ENCODE data around the gene C11orf65.

Gene C11orf65

DNA sequence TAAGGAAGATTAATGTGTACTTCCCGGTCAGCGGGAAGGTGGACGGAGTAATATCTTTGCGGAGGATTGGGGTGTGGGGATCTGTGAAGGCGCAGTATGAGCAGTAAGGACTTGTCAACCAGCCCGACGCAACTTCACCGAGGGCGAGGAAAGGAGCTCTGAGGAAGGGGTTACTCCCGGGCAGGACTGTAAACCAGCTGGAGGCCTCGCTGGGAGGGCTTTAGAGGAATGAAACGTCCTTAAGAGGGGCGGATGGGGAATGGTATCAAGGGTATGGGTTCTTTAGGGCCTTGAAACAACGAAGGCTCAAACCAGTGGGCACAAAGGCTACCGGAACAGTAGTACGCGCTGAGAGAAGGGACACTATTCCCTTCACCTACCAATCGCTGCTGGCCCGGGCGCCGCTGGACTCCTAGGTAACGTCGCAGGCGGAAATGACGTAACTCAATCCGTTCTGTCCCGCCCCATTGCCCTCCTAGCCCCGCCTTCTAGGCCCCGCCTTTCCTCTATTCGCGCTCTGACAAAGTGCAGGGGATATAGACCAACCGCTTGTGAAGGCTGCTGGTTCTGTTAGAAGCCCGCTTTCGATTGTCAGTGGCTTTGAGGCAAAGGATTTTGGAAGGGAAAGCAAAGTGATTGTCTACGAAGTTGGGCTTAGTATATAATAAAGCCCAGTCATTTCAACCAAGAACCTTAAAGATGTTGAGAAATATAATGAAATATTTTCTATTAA, at the start of gene C11orf65:
Gene C11orf65 (minus strand): TSS at position 439 of the 733 bp plus-strand sequence. CDS start 5,970 bp downstream, outside the sequence.
- DNase-seq (ENCODE audit: low read depth): peak; percentile 90

GRCh38 chr11:108516125-108516524, 48.8 kb upstream of the C11orf65 start:
- DNase-seq (ENCODE audit: low read depth): no peak

GRCh38 chr11:108512708-108513107, 45.4 kb upstream of the C11orf65 start:
- DNase-seq (ENCODE audit: low read depth): no peak

- DNase-seq (ENCODE audit: low read depth): no peak
These were observed 44.6 kb upstream of the C11orf65 start for GRCh38 chr11:108511851-108512474.

GRCh38 chr11:108508653-108509593, 41.6 kb upstream of the C11orf65 start:
- no peak for DNase-seq (ENCODE audit: low read depth)

- DNase-seq (ENCODE audit: low read depth): no peak
These were observed 34.1 kb upstream of the C11orf65 start for GRCh38 chr11:108501396-108501795.

GRCh38 chr11:108500721-108501120, 33.4 kb upstream of the C11orf65 start:
- DNase-seq (ENCODE audit: low read depth): no peak

DNA sequence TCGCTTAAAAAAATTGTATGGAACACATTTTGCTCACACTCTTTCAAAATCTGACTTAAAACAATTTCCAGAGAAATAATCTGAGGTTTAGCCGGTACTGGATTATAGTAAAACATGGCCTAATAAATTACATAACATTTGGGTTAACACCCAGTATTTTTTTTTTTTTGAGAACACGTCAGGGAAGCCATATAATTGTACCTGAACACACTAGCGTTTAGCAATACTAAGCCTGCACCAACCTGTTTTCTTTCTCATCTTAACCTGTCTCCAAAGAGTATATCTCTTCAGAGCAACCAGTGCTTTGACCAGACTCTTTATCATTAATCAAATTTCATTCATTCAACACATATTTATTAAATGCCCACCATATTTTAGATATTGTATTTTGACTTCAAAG, 32.8 kb upstream of the C11orf65 start:
- DNase-seq (ENCODE audit: low read depth): no peak

DNA sequence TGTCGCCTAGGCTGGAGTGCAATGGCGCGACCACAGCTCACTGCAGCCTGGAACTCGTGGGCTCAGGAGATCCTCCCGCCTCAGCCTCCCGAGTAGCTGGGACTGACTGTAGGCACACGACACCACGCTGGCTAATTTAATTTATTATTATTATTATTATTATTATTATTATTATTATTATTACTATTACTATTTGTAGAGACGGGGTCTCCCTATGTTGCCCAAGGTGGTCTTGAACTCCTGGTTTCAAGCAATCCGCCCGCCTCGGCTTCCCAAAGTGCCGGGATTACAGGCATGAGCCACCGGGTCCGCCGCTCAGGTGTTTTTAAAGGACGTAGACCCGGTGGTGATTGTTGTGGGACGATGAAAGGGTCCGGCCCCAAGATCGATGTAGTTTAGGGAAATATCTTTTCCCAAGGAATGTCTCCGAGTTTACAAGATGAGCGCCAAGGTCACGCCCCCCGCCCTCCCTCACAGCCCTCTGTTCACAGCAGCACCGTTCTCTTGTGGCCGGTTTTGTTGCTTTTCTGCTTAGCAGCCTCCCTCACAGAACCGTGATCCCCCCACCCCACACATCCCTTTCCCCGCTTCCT, 31.6 kb upstream of the C11orf65 start:
- DNase-seq (ENCODE audit: low read depth): no peak

GRCh38 chr11:108498046-108498815, 30.9 kb upstream of the C11orf65 start, which contains the start of gene POGLUT3:
Gene POGLUT3, minus strand, starts transcription at chr11:108498384. Its CDS starts 18 bp downstream, at chr11:108498366.
- peak; percentile 18 for DNase-seq (ENCODE audit: low read depth)

DNA sequence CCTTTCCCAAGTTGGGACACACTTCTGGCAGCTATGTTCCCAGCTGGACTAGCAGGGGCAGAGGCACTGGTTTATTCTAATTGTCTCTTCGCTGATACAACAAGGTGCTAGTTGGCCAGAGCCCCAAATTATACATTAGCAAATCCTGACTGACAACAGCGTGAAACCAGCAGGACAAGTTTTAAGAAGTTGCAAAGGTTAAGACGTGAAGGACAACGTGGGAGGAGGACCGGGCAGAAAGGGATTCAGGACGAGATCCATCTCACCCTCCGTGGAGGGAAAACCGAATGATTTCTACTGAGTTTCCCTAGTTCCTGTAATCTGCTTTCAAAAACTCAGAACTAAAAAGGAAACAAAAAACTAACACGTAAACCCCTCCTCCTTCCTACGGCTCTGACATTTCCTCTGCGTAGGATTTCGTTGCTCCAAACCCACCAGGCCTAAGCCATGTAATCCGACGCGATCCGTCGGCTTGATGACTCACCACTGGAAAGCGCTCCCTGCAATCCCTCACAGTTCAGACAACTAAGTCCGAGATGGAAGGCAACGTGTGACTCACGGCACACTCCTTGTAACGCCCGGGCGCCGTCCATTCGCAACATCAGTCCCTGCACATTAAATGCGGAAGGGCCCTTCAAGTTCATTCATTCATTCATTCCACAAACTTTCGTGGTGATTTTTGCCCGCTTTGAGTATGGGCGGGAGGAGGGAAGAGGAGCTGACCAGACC, 30.2 kb upstream of the C11orf65 start:
- DNase-seq (ENCODE audit: low read depth): peak; percentile 51

DNA sequence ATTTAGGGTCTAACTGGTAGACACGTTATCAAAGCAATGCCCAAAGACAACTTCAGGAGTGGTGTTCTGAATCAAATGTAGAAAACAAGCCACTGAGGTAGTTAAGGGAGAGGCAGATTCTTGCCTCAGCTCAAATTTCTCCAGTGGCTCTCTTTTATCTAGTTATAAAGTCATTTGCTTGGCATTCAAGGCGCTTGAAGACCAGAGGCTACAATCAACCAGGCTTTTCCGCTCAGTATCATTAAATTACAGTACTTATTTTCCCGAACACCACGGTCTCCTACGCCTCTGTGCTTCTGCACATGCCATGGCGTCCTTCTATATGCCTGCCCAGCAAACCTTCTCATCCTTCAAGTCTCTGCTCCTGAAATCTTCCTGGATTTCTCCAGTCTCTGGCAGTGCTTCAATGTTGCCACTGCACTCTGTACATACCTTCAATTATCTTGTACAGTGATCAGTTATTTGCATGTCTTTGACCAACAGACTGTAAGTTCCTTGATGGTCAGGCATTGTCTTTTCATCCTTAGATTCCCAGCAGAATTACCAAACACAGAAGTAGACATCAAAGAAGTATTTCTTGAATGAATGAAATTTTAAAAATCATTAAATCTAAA, 29.4 kb upstream of the C11orf65 start:
- no peak for DNase-seq (ENCODE audit: low read depth)

- no peak for DNase-seq (ENCODE audit: low read depth)
These were observed 28.0 kb upstream of the C11orf65 start for GRCh38 chr11:108495326-108495725.

DNA sequence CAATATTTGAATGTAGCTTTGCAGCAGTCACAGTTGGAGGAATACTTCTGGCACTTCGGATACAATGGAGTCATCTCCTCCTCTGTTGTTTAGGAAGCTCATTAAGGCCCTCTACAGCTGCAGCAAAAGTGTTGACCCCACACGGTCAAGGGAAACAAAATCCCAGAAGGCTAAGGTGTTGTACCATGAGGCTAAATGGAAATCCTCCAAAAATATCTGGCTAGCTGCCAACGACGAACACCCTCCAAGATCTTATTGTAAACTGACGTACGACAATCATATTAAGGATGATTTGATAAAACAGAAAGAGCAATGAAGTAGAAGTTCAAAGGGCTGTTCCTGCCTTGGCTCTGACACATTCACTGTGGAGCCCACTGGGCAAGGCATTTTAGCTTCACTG, 26.9 kb upstream of the C11orf65 start:
- DNase-seq (ENCODE audit: low read depth): no peak

GRCh38 chr11:108491936-108492335, 24.6 kb upstream of the C11orf65 start:
- no peak for DNase-seq (ENCODE audit: low read depth)

- no peak for DNase-seq (ENCODE audit: low read depth)
These were observed 19.5 kb upstream of the C11orf65 start for GRCh38 chr11:108486828-108487227.

- DNase-seq (ENCODE audit: low read depth): no peak
These were observed 19.0 kb upstream of the C11orf65 start for GRCh38 chr11:108486331-108486730.

DNA sequence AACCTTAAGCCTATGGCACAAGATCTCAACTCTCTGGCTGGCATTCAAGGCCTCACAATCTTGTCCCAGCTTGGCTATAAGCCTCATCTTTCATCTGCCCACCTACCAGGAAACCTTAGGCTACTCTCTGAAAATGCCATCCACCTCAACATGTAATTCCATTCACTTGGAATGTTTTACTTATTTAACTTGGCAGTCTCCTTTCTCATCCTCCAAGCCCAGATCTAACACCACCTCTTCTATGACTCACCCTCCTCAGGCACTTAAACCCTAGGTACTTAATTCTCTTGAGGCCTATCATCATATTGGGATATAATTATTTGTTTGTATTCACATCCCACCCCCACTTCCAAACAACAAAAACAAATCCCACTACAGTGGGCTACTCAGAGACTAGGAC, 15.8 kb upstream of the C11orf65 start:
- no peak for DNase-seq (ENCODE audit: low read depth)

DNA sequence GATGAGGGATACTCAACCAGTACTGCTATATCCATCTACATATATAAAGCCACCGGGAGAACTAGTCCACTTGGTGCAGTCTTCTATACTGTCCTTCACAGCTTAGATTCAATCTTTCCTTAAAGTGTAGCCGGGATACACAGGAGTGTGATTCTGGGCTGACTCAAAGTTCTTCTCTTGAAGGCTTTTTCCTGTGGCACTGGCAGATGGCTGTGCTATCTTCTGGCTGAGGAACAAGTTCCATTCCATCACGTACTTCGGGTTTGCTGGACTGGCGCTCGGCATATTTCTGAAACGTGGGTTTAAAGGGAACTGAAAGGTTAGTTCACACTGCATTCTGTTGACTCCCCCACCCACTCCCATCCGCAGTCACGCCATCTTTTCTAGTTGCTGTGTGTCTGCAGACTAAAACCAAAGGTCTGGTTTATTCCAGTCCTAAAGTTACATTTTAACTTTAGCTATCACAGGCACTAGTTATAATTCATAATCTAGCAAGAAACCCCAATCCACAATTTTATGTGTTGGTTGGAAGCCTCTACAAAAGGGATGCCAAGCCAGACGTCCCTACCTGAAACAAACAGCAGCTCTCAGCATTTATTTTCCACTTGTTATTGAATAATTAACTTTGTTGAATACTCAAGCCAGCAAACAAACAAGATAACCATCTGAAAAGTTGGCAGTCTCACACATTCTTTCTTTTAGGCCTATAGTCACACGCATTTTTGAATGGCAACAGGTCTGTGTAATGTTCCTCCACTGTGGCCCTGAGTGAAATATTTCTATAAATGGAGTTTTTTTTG, 7.5 kb upstream of the C11orf65 start:
- no peak for DNase-seq (ENCODE audit: low read depth)
